Thyroid gland (tissue), 4 donors: ENCODE data around the gene TBC1D22A. TPM values are rescaled to one million over a fixed set of nuclear protein-coding genes. Genes with fewer than 3 reads are reported as not detected.

Experiments used
- DNase-seq, 2 donors: peaks; one replicate each; pipeline ENCODE4 v3.0.0-alpha.2; 2019
- H3K27ac ChIP-seq, 3 donors: fragments of 200-600 bp; sonication (generic); 1 replicate in 2 of 3; 2 replicates in 1 of 3; pipeline ENCODE4 v1.5.1; 2016 to 2019; ENCODE audit warnings: mild to moderate bottlenecking in 1 of 3, moderate library complexity in 1 of 3
- H3K27me3 ChIP-seq: fragments of 200-600 bp; sonication (generic); one replicate; pipeline ENCODE4 v1.5.1; 2019
- H3K36me3 ChIP-seq, 2 donors: fragments of 200-600 bp; sonication (generic); one replicate each; pipeline ENCODE4 v1.5.1; 2016 to 2019
- H3K4me1 ChIP-seq, 2 donors: fragments of 200-600 bp; sonication (generic); one replicate each; pipeline ENCODE4 v1.5.1; 2017 to 2019
- H3K4me3 ChIP-seq, 3 donors: fragments of 200-600 bp; sonication (generic); replicated peaks in 1 of 3; 1 replicate in 2 of 3; 2 replicates in 1 of 3; pipeline ENCODE4 v1.5.1; 2016; ENCODE audit warnings: mild to moderate bottlenecking in 1 of 3
- H3K9me3 ChIP-seq: fragments of 200-600 bp; sonication (generic); one replicate; pipeline ENCODE4 v1.5.1; 2017
- POLR2A ChIP-seq, 2 donors: fragments of 450-650 bp; IDR thresholded peaks; one replicate each; pipeline ENCODE4 v1.6.1; 2017; ENCODE audit warnings: antibody characterized with exemption in 2 of 2, mild to moderate bottlenecking in 2 of 2, moderate library complexity in 1 of 2
- WGBS, 2 donors: methylation state at CpG; one replicate each; pipeline ENCODE4 v1.1.5; 2017; 5-methylcytosine and 5-hydroxymethylcytosine counted together
- intact Hi-C: fragments of 100-400 bp; cut with DNase I; formaldehyde crosslinking; loops from one replicate; pipeline ENCODE4 v1.15.1; 2023
- total RNA-seq, 4 donors: library from RNA; depleted of rRNA; stranded (reverse); fragments of >200 nt; gene quantifications; one replicate each; pipeline ENCODE4 v1.2.3, GENCODE V29; 2016
- TF ChIP-seq, protein P1 (sequence below), 6 experiments: fragments of 200-600 bp in 3 of 6; fragments of 450-650 bp in 3 of 6; sonication (generic) in 3 of 6; IDR thresholded peaks; one replicate each; pipeline ENCODE4 v1.5.1; 2016 to 2019; ENCODE audit warnings: antibody characterized with exemption in 6 of 6, mild to moderate bottlenecking in 2 of 6, inconsistent platforms in 1 of 6, moderate library complexity in 1 of 6

TBC1D22A gene
- total RNA-seq, 4 donors from 2014 or later = 26.7 to 34.6 (median 33.2) TPM

DNA sequence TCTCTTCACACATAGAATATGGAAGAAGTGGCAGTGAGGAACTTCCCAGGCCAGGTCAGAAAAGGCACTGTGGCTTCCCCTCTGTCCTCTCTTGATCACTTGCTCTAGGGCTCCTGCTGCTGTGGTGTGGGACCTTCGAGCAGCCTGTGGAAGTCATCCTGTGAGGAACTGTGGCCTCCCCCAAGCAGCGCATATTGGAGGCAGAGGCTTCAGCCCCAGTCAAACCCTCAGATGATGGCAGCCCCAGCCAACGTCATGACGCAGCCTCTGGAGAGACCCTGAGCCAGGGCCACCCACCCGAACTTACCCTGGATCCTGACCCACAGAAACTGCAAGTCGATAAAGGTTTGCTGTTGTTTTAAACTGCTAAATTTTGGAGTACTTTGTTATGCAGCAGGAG lies 444.9 kb downstream of the TBC1D22A start:
- DNase-seq = no peak
- Histone ChIP-seq H3K36me3 (no peaks in the 10 kb centered on the region), H3K27me3 (no peaks in the 10 kb centered on the region), H3K27ac (no peak overlapping the region), H3K9me3 (no peaks in the 10 kb centered on the region), H3K4me1 (no peaks in the 10 kb centered on the region), H3K4me3 (no peak overlapping the region)
- no peak for TF ChIP-seq POLR2A (IDR thresholded peaks at IDR 0.05)
- TF ChIP-seq, protein P1, sequence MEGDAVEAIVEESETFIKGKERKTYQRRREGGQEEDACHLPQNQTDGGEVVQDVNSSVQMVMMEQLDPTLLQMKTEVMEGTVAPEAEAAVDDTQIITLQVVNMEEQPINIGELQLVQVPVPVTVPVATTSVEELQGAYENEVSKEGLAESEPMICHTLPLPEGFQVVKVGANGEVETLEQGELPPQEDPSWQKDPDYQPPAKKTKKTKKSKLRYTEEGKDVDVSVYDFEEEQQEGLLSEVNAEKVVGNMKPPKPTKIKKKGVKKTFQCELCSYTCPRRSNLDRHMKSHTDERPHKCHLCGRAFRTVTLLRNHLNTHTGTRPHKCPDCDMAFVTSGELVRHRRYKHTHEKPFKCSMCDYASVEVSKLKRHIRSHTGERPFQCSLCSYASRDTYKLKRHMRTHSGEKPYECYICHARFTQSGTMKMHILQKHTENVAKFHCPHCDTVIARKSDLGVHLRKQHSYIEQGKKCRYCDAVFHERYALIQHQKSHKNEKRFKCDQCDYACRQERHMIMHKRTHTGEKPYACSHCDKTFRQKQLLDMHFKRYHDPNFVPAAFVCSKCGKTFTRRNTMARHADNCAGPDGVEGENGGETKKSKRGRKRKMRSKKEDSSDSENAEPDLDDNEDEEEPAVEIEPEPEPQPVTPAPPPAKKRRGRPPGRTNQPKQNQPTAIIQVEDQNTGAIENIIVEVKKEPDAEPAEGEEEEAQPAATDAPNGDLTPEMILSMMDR (IDR thresholded peaks at IDR 0.05) = no peak
- intact Hi-C loops = no loop called here
- 93% methylated on average over 5 to 6 of the region's 6 CpGs for WGBS, 2 donors

DNA sequence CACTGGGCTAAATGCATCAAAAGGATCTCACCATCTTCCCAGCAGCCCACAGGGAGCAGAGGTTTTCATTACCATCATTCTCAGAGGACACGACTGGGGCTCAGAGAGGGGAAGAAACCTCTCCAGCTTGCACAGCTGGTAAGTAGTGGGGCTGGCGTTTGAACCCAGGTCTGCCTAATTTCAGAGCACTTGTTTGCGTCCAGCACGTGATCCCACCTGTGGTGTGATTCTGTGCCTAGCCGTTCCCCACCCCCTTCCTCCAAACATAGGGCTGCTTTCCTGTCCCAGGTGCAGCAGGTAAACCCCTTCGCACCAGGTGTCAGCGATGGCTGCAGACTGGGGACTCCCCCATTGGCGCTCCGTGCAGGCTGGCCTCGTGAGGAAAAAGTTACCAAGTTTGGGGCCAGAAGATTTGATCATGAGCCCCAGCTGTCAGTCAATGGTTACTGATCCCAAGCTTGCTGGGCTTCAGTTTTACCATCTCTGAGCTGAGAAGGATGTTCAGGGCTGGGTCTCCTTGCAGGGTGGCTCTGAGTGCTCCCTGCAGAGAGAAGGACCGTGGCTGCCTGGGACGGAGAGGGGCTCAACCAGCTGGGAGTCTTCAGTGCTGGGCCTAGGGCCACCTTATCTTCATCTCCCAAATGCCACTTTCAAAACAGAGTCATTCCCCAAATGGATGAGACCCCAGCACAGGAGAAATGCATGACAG lies 445.6 kb downstream of the TBC1D22A start:
- Histone ChIP-seq H3K27ac (no peak overlapping the region), H3K27me3 (no peaks in the 10 kb centered on the region), H3K4me1 (no peaks in the 10 kb centered on the region), H3K9me3 (no peaks in the 10 kb centered on the region), H3K4me3 (no peak overlapping the region), H3K36me3 (no peaks in the 10 kb centered on the region)
- 90% methylated on average over 10 to 11 of the region's 12 CpGs for WGBS, 2 donors
- TF ChIP-seq, protein P1 (IDR thresholded peaks at IDR 0.05) = no peak
- no peak for TF ChIP-seq POLR2A (IDR thresholded peaks at IDR 0.05)
- DNase-seq = no peak
- intact Hi-C loops = no loop called here

DNA sequence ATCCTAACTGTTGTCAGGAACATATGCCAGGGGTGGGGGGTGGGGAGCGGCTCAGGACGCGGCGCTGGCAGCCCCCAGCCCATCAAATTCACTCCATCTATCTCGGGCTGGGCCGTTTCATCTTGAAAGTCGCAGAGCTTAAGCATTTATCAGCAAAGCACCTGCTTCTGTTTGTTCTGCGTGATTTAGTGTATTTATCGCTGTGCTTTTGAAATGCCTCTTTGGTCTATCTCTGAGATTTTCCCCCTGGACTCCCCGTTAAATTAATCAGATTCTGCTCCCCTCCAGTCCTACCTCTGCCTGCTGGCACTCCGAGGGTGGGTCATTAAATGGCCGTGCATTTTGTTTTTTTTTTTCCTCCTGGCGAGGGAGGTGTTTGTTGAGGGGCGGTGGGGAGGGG lies 446.2 kb downstream of the TBC1D22A start:
- Histone ChIP-seq H3K4me1 (no peaks in the 10 kb centered on the region), H3K36me3 (no peaks in the 10 kb centered on the region), H3K9me3 (no peaks in the 10 kb centered on the region), H3K27me3 (no peaks in the 10 kb centered on the region), H3K27ac (no peak overlapping the region), H3K4me3 (no peak overlapping the region)
- intact Hi-C loops = no loop called here
- WGBS, 2 donors = 64 to 70% methylated on average over 12 to 14 of the region's 14 CpGs
- DNase-seq = no peak
- TF ChIP-seq, protein P1 (IDR thresholded peaks at IDR 0.05) = no peak
- no peak for TF ChIP-seq POLR2A (IDR thresholded peaks at IDR 0.05)

DNA sequence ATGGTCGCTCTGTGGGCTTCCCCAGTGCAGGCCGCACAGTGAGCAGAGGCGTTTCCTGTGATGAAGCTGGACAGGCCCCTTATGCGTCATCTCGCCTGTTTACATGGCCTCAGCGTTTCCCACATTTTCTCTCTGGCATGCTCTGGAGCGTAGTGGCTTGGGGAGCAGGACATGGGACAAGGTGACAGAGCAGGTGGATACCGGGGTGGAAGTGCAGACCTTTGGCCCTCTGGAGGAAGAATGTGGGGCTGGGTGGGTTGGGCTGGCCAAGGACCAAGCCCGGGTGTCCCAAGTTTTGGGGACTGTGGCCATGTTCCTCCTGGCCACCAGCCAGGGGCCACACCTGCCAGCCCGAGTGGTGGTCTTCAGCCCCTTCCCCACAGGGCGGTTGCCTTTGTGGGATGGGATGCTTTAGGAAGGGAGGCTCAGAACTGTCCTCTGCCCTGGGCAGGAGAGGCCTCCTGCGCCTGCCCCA lies 446.6 kb downstream of the TBC1D22A start:
- no peak for DNase-seq
- Histone ChIP-seq H3K36me3 (no peaks in the 10 kb centered on the region), H3K9me3 (no peaks in the 10 kb centered on the region), H3K27me3 (no peaks in the 10 kb centered on the region), H3K27ac (no peak overlapping the region), H3K4me3 (no peak overlapping the region), H3K4me1 (no peaks in the 10 kb centered on the region)
- no peak for TF ChIP-seq POLR2A (IDR thresholded peaks at IDR 0.05)
- TF ChIP-seq, protein P1 (IDR thresholded peaks at IDR 0.05) = no peak
- intact Hi-C loops = no loop called here
- 71 to 76% methylated on average over 8 to 12 of the region's 12 CpGs for WGBS, 2 donors

DNA sequence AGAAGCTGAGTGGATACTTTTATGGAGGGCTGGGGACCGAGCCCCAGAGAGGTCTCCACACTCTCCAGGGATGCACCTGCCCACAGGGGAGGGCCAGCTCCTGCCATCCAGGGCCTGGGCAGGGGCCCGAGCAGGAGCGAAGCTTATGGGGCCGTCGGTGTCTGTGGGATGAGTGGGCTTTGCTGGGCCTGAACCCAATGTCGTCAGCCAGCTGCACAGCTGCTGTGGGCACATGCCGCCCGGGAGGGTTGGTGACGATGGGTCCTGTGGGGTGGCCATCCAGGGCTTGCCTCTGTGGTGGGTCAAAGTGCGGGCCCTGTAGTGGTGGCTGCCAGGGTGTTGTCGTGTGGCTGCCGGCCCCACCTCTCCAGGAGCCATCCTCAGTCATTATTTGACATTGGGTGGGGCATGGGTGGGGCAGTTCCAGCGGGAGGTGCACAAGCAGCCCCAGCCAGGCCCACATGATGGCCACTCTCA lies 447.1 kb downstream of the TBC1D22A start:
- intact Hi-C loops = no loop called here
- Histone ChIP-seq H3K9me3 (no peaks in the 10 kb centered on the region), H3K27me3 (no peaks in the 10 kb centered on the region), H3K4me1 (no peaks in the 10 kb centered on the region), H3K36me3 (no peaks in the 10 kb centered on the region), H3K27ac (no peak overlapping the region), H3K4me3 (no peak overlapping the region)
- no peak for DNase-seq
- 85% methylated on average over 4 of the region's 13 CpGs; no CpG with 5 or more reads in 1 of the 2 donors for WGBS, 2 donors
- TF ChIP-seq, protein P1 (IDR thresholded peaks at IDR 0.05) = no peak
- no peak for TF ChIP-seq POLR2A (IDR thresholded peaks at IDR 0.05)
